Peyer's patch (tissue), 4 donors: ENCODE results near the gene CACTIN. TPM values are rescaled to one million over a fixed set of nuclear protein-coding genes. Genes with fewer than 3 reads are reported as not detected.

ENCODE experiments used
- DNase-seq, 3 donors: peaks; one replicate each; pipeline ENCODE4 v3.0.0-alpha.2; 2017 to 2019
- H3K27ac ChIP-seq, 4 donors: fragments of 200-600 bp; sonication (generic); one replicate each; pipeline ENCODE4 v1.5.1; 2016 to 2019
- H3K27me3 ChIP-seq, 2 donors: fragments of 200-600 bp; sonication (generic); one replicate each; pipeline ENCODE4 v1.5.1; 2019
- H3K36me3 ChIP-seq, 3 donors: fragments of 200-600 bp; sonication (generic); one replicate each; pipeline ENCODE4 v1.5.1; 2016 to 2019
- H3K4me1 ChIP-seq, 4 donors: fragments of 200-600 bp; sonication (generic); one replicate each; pipeline ENCODE4 v1.5.1; 2016 to 2019
- H3K4me3 ChIP-seq, 4 donors: fragments of 200-600 bp; sonication (generic); 1 replicate in 3 of 4; 2 replicates in 1 of 4; pipeline ENCODE4 v1.5.1; 2016 to 2019; ENCODE audit warnings: mild to moderate bottlenecking in 1 of 4
- H3K9me3 ChIP-seq, 4 donors: fragments of 200-600 bp; sonication (generic); one replicate each; pipeline ENCODE4 v1.5.1; 2016 to 2019; ENCODE audit warnings: mild to moderate bottlenecking in 1 of 4
- POLR2A ChIP-seq, 2 donors: fragments of 450-650 bp; IDR thresholded peaks; one replicate each; pipeline ENCODE4 v1.5.1; 2017; ENCODE audit warnings: antibody characterized with exemption in 2 of 2, mild to moderate bottlenecking in 2 of 2, moderate library complexity in 2 of 2
- total RNA-seq, 4 donors: library from RNA; depleted of rRNA; stranded (reverse); fragments of >200 nt; gene quantifications; one replicate each; pipeline ENCODE4 v1.1.0, GENCODE V29; 2016
- TF ChIP-seq, protein P1 (sequence below), 6 experiments: fragments of 450-650 bp in 4 of 6; fragments of 200-600 bp in 2 of 6; sonication (generic) in 1 of 6; IDR thresholded peaks; one replicate each; pipeline ENCODE4 v1.5.1; 2017 to 2019; ENCODE audit warnings: antibody characterized with exemption in 6 of 6, mild to moderate bottlenecking in 3 of 6, moderate library complexity in 1 of 6

CACTIN gene
- total RNA-seq, 4 donors from 2014 or later = 21.2 to 60.2 (median 33.3) TPM

DNA sequence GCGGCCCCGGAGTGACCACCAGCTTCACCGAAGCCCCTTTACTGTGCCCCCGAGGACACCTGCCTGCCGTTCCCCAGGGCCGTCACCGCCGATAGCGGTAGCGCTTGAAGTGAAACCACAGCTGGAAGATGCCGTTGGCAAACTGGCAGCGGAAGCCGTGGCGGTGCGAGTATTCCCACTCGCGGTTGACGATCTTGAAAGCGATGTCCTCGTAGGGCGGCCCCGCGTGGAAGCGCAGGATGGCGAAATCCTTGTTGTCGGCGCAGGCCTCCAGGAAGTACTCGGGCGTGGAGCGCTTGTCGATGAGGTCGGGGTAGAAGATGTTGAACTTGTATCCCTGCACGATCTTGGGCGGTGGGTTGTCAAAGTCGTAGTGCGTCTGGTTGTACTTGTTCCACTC lies 14.7 kb downstream of the CACTIN start:
- no peak for DNase-seq
- no peaks in the 10 kb centered on the region for H3K27me3 ChIP-seq
- TF ChIP-seq, protein P1, sequence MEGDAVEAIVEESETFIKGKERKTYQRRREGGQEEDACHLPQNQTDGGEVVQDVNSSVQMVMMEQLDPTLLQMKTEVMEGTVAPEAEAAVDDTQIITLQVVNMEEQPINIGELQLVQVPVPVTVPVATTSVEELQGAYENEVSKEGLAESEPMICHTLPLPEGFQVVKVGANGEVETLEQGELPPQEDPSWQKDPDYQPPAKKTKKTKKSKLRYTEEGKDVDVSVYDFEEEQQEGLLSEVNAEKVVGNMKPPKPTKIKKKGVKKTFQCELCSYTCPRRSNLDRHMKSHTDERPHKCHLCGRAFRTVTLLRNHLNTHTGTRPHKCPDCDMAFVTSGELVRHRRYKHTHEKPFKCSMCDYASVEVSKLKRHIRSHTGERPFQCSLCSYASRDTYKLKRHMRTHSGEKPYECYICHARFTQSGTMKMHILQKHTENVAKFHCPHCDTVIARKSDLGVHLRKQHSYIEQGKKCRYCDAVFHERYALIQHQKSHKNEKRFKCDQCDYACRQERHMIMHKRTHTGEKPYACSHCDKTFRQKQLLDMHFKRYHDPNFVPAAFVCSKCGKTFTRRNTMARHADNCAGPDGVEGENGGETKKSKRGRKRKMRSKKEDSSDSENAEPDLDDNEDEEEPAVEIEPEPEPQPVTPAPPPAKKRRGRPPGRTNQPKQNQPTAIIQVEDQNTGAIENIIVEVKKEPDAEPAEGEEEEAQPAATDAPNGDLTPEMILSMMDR (IDR thresholded peaks at IDR 0.05) = no peak
- no peak for TF ChIP-seq POLR2A (IDR thresholded peaks at IDR 0.05)
- H3K9me3 ChIP-seq = no peaks in the 10 kb centered on the region
- H3K27ac ChIP-seq = no peak overlapping the region
- H3K4me1 ChIP-seq = peaks cover 0 to 33% (median 8%) of the 10 kb centered on the region in 4 donors
- H3K4me3 ChIP-seq = no peak overlapping the region
- H3K36me3 ChIP-seq = peaks cover 0 to 49% (median 0%) of the 10 kb centered on the region in 3 donors

DNA sequence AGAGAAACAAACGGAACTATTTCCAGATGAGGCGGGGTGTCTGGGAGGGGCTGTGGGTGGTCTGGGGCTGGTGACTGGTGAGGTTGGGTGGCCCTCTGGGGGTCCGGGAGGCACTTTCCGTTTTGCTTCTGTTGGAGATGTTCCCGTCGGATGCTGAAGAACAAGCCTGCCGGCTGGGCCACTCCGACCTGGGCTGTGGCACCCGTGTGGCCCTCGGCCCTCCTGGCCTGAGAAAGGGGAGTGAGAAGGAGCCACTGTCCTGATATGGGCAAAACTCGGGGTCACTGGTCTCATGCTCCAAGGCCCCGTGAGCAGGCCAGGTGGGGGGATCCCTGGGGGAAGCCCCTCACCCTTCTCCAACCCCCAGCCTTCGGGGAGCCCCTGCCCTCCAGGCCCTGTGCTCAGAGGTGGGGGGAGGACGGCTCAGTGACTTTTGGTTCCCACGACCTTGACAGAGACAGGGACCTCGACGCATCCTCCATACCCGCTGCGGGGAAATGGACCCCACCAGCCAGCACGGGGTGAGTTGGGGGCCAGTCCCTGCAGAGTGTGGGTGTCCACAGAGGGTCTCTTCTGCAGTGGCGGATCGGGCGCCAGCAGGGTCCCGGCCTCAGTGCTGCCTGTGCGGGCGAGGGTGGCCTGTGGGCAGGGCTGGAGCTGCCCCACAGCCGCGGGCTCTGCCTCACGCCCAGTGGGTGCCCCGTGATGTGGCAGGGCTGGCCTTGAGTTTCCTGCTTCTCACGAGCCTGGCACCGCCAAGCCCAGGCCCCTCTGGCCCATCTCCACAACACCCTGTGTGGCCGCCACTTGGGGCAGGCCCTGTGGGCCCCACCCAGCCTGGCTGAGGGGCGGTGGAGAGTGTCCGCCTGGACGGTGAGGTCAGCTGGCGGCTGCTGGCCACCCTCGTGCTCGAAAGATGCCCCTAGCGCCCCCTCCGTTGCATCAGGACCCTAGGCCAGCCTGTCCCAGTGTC lies 15.6 kb downstream of the CACTIN start:
- H3K9me3 ChIP-seq = no peaks in the 10 kb centered on the region
- peaks cover 0 to 41% (median 0%) of the 10 kb centered on the region in 3 donors for H3K36me3 ChIP-seq
- no peak overlapping the region for H3K27ac ChIP-seq
- H3K27me3 ChIP-seq = no peaks in the 10 kb centered on the region
- TF ChIP-seq, protein P1 (IDR thresholded peaks at IDR 0.05) = no peak
- TF ChIP-seq POLR2A (IDR thresholded peaks at IDR 0.05) = no peak
- no peak overlapping the region for H3K4me3 ChIP-seq
- DNase-seq = no peak
- peaks cover 0 to 41% (median 14%) of the 10 kb centered on the region in 4 donors for H3K4me1 ChIP-seq

DNA sequence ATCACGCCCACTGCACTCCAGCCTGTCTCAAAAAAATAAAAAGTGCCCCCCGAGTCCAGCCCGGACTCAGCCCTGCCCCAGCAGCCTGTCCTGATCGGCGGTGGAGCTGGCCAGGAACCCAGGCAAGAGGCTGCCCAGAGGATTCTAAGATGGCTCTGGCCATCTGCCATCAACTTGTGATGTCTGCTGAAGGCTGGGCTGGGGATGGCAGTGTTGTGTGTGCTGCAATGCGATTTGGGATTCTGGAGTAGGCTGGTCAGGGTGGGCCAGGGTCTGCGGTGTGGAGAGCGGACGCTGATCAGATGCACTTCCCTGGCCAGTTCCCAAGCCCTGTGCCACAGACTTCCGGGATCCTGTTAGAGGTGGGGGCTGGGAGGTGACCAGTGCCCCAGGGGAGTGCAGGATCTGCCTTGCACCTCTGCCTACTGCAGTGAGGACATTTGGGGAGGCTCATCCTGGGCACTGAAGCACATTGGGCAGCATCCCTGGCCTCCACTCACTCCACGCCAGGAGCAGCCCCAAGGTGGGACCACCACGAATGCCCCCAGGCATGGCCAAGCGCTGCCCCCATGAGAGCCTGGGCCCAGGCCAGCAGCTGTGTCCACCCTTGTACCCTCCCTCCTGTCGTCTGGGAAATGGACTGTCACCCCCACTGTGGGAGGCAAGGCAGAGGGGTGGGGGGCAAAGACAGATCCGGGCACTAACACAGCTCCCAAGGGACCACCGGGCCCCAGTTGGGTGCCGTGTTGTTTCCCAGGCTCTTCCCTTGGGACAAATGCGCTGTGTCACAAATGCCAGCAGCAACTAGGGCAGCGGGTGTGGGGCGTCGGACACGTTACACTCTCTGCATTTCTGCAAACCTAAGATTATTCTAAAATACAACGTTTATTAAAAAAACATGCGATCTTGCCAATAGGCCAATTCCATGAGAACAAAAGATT lies 16.5 kb downstream of the CACTIN start:
- no peaks in the 10 kb centered on the region for H3K9me3 ChIP-seq
- no peak overlapping the region for H3K4me3 ChIP-seq
- no peak for DNase-seq
- no peak for TF ChIP-seq POLR2A (IDR thresholded peaks at IDR 0.05)
- TF ChIP-seq, protein P1 (IDR thresholded peaks at IDR 0.05) = no peak
- no peaks in the 10 kb centered on the region for H3K27me3 ChIP-seq
- H3K36me3 ChIP-seq = peaks cover 0 to 34% (median 0%) of the 10 kb centered on the region in 3 donors
- H3K4me1 ChIP-seq = peaks cover 0 to 45% (median 22%) of the 10 kb centered on the region in 4 donors
- peak overlapping the region in 1 of 4 donors; percentile 68 for H3K27ac ChIP-seq

DNA sequence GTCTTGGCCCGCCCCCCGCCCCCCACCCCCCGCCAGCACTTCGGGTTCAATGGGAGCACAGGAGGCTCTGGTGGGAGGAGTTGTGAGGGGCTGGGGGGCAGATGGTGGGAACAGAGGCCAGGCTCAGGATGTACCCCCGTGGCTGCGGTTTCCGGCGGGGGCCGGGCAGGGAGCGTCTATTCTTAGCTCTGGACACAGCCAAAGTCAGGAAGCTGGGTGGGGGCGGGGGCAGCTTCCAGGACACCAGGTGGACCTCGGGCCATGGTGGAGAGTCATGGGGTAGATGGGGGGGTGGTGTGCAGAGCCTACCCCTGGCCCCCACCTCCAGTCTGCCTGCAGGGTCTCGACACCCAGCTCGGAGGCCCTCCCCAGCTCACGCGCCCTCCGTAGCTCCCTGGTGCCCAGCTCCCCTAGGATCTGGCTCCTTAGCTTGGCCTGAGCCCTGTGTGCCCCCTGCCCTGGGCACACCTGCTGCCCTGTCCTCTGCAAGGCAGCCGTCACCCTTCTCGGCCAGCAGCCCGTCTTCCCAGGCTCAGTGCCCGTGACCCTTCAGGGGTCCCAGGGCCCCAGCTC lies 17.8 kb downstream of the CACTIN start:
- DNase-seq = no peak
- H3K27me3 ChIP-seq = no peaks in the 10 kb centered on the region
- H3K27ac ChIP-seq = peak overlapping the region in 3 of 4 donors; percentile 31 to 74 (median 68)
- H3K36me3 ChIP-seq = peaks cover 0 to 30% (median 0%) of the 10 kb centered on the region in 3 donors
- H3K9me3 ChIP-seq = no peaks in the 10 kb centered on the region
- no peak overlapping the region for H3K4me3 ChIP-seq
- no peak for TF ChIP-seq POLR2A (IDR thresholded peaks at IDR 0.05)
- TF ChIP-seq, protein P1 (IDR thresholded peaks at IDR 0.05) = no peak
- peaks cover 0 to 44% (median 26%) of the 10 kb centered on the region in 4 donors for H3K4me1 ChIP-seq

DNA sequence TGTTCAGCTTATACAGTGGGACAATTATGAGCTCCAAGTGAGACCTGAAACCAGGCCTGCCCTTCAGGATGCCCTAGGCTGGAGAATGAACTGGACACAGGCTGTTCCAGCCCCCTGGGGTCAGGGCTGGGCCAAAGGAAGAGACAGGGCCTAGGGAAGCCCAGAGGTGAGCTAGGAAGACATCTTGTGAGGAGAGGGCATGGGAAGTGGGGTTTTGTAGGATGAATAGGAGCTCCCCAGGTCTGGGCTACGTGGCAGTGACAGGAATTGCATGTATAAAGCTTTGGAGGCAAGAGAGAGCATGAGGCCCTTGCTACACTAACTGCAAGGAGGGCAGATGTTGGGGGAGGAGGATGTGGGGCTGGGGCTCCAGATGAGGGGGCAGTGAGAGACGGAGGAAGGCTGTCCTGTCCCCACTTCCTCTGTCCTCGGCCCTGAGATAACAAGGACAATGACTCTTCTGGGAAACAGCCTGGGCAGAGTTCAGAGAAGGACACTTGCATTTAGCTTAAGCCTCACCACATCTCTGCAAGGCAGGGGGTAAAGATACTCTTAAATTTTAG lies 18.4 kb downstream of the CACTIN start:
- Histone ChIP-seq H3K9me3 (no peaks in the 10 kb centered on the region), H3K27ac (peak overlapping the region in 3 of 4 donors; percentile 31 to 74 (median 68)), H3K4me1 (peaks cover 0 to 40% (median 24%) of the 10 kb centered on the region in 4 donors), H3K27me3 (no peaks in the 10 kb centered on the region), H3K4me3 (no peak overlapping the region), H3K36me3 (peaks cover 0 to 24% (median 0%) of the 10 kb centered on the region in 3 donors)
- TF ChIP-seq, protein P1 (IDR thresholded peaks at IDR 0.05) = no peak
- no peak for TF ChIP-seq POLR2A (IDR thresholded peaks at IDR 0.05)
- no peak for DNase-seq
